MM.1S (cell line): ENCODE results near the gene CCDC91.

Source experiments
- DNase-seq: peaks from one replicate; pipeline ENCODE4 v3.0.0-alpha.2; 2015
- H2AFZ ChIP-seq: fragments of 300-600 bp; sonication (generic); 2 replicates; pipeline ENCODE4 v1.6.0; 2016; ENCODE audit warnings: antibody characterized with exemption, low read length
- H3F3A ChIP-seq: fragments of 300-600 bp; sonication (generic); 2 replicates; pipeline ENCODE4 v1.6.1; 2016; ENCODE audit warnings: mild to moderate bottlenecking, antibody characterized with exemption, low read length, moderate library complexity, mixed read lengths; ENCODE audit not compliant: insufficient read depth
- H3K27ac ChIP-seq: fragments of 300-600 bp; sonication (generic); 2 replicates; pipeline ENCODE4 v1.5.1; 2016; ENCODE audit warnings: mild to moderate bottlenecking, low read length
- H3K27me3 ChIP-seq: fragments of 300-600 bp; sonication (generic); replicated peaks from 2 replicates; pipeline ENCODE4 v1.6.0; 2016; ENCODE audit warnings: low read length; ENCODE audit not compliant: insufficient read depth
- H3K36me3 ChIP-seq: fragments of 300-600 bp; sonication (generic); replicated peaks from 2 replicates; pipeline ENCODE4 v1.6.1; 2016; ENCODE audit warnings: mild to moderate bottlenecking, low read length, mixed read lengths; ENCODE audit not compliant: insufficient read depth
- H3K4me1 ChIP-seq: fragments of 300-600 bp; sonication (generic); 2 replicates; pipeline ENCODE4 v1.6.1; 2016; ENCODE audit warnings: low read length, mixed read lengths
- H3K4me2 ChIP-seq: fragments of 300-600 bp; sonication (generic); 2 replicates; pipeline ENCODE4 v1.6.0; 2016; ENCODE audit warnings: low read depth, low read length
- H3K4me3 ChIP-seq: fragments of 300-600 bp; sonication (generic); 2 replicates; pipeline ENCODE4 v1.5.1; 2016; ENCODE audit warnings: low read length, mixed read lengths
- H3K79me2 ChIP-seq: fragments of 300-600 bp; sonication (generic); 2 replicates; pipeline ENCODE4 v1.6.1; 2016; ENCODE audit warnings: mixed run types, low read length, mixed read lengths
- H3K9ac ChIP-seq: fragments of 300-600 bp; sonication (generic); 2 replicates; pipeline ENCODE4 v1.6.1; 2016; ENCODE audit warnings: low read length, mixed read lengths
- H3K9me2 ChIP-seq: fragments of 300-600 bp; sonication (generic); replicated peaks from 2 replicates; pipeline ENCODE4 v1.6.1; 2016; ENCODE audit warnings: mild to moderate bottlenecking, low read length, mixed read lengths; ENCODE audit not compliant: insufficient read depth
- H3K9me3 ChIP-seq: fragments of 300-600 bp; sonication (generic); replicated peaks from 2 replicates; pipeline ENCODE4 v1.6.1; 2016; ENCODE audit warnings: mild to moderate bottlenecking, low read length, mixed read lengths; ENCODE audit not compliant: insufficient read depth
- H4K20me1 ChIP-seq: fragments of 300-600 bp; sonication (generic); 2 replicates; pipeline ENCODE4 v1.6.1; 2016; ENCODE audit warnings: mild to moderate bottlenecking, low read length, moderate library complexity, mixed read lengths; ENCODE audit not compliant: insufficient read depth
- CTCF ChIP-seq: fragments of 300-600 bp; sonication (generic); IDR thresholded peaks from 2 replicates; pipeline ENCODE4 v1.5.1; 2016; ENCODE audit warnings: antibody characterized with exemption, low read length, mixed read lengths
- EZH2 ChIP-seq: fragments of 300-600 bp; sonication (generic); optimal IDR thresholded peaks from 2 replicates; pipeline ENCODE3; 2017; ENCODE audit warnings: low read depth, mild to moderate bottlenecking, antibody characterized with exemption, low read length, mixed read lengths
- EZH2phosphoT487 ChIP-seq: fragments of 300-600 bp; sonication (generic); IDR thresholded peaks from 2 replicates; pipeline ENCODE4 v1.6.1; 2018; ENCODE audit warnings: antibody characterized with exemption, low read length

CCDC91 gene

GRCh38 chr12:28248555-28249145 is 58.4 kb downstream of the CCDC91 start:
- Histone ChIP-seq H3K79me2 (no peaks in the 10 kb centered on the region), H3K36me3 (no peaks in the 10 kb centered on the region), H3F3A (no peaks in the 10 kb centered on the region), H3K9ac (no peak overlapping the region), H4K20me1 (no peaks in the 10 kb centered on the region), H3K4me2 (no peak overlapping the region), H3K9me2 (no peaks in the 10 kb centered on the region), H3K27me3 (no peaks in the 10 kb centered on the region), H2AFZ (no peak overlapping the region), H3K4me3 (no peak overlapping the region), H3K4me1 (no peaks in the 10 kb centered on the region), H3K27ac (peak overlapping the region; percentile 8; the same call in 1 of the 2 replicates), H3K9me3 (no peaks in the 10 kb centered on the region)
- TF ChIP-seq EZH2phosphoT487, result no peak
- TF ChIP-seq CTCF, result no peak
- TF ChIP-seq EZH2, result no peak
- no peak for DNase-seq

DNA sequence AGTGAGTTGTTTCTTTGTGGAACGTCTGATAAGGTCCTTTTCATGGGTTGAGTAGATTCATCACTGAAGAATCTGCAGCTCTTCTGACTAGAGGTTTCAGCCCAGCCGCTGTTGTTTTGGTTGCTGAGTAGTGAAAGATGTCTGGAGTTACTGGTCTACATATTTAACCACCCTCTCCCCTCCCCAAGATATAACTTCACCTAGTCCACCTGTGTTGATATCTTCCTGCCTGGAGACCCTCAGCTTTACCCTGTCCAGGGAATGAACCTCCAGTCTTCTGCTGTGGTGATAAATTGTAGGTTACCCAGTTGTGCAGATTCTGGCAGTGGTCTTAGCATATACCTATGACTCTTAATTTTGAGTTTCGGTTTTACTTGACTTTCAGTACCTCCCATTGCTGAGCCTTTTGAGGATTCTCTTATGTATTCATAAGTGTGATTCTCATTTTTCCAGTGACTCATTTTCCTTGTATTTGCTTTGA is 62.9 kb downstream of the CCDC91 start:
- peak; percentile 68 for DNase-seq
- Histone ChIP-seq H3K27ac (peak overlapping the region; percentile 30; the same call in 1 of the 2 replicates), H2AFZ (peak overlapping the region; percentile 22; the same call in 1 of the 2 replicates)

GRCh38 chr12:28257411-28257810 is 67.2 kb downstream of the CCDC91 start:
- H3K4me2 ChIP-seq, result no peak overlapping the region
- H3K4me3 ChIP-seq, result no peak overlapping the region
- H3K27me3 ChIP-seq, result no peaks in the 10 kb centered on the region
- H3K9ac ChIP-seq, result no peak overlapping the region
- H3K36me3 ChIP-seq, result no peaks in the 10 kb centered on the region
- no peaks in the 10 kb centered on the region for H3K4me1 ChIP-seq
- no peaks in the 10 kb centered on the region for H3K79me2 ChIP-seq
- TF ChIP-seq EZH2 (no peak), EZH2phosphoT487 (no peak)
- no peak overlapping the region for H3K27ac ChIP-seq
- H3K9me3 ChIP-seq, result no peaks in the 10 kb centered on the region
- no peak overlapping the region for H2AFZ ChIP-seq
- DNase-seq, result no peak
- no peaks in the 10 kb centered on the region for H3F3A ChIP-seq
- no peaks in the 10 kb centered on the region for H3K9me2 ChIP-seq
- no peaks in the 10 kb centered on the region for H4K20me1 ChIP-seq

More for the DNA sequence above, 62.9 kb downstream of the CCDC91 start:
- H4K20me1 ChIP-seq, result no peaks in the 10 kb centered on the region
- H3F3A ChIP-seq, result no peaks in the 10 kb centered on the region
- no peaks in the 10 kb centered on the region for H3K36me3 ChIP-seq
- H3K27me3 ChIP-seq, result no peaks in the 10 kb centered on the region
- TF ChIP-seq EZH2 (no peak), EZH2phosphoT487 (no peak), CTCF (no peak)
- H3K9me3 ChIP-seq, result no peaks in the 10 kb centered on the region
- H3K4me2 ChIP-seq, result peak overlapping the region; percentile 36; the same call in 1 of the 2 replicates
- H3K79me2 ChIP-seq, result no peaks in the 10 kb centered on the region
- peak overlapping the region; percentile 35; the same call in 1 of the 2 replicates for H3K4me3 ChIP-seq
- no peak overlapping the region for H3K9ac ChIP-seq
- H3K4me1 ChIP-seq, result no peaks in the 10 kb centered on the region
- no peaks in the 10 kb centered on the region for H3K9me2 ChIP-seq

DNA sequence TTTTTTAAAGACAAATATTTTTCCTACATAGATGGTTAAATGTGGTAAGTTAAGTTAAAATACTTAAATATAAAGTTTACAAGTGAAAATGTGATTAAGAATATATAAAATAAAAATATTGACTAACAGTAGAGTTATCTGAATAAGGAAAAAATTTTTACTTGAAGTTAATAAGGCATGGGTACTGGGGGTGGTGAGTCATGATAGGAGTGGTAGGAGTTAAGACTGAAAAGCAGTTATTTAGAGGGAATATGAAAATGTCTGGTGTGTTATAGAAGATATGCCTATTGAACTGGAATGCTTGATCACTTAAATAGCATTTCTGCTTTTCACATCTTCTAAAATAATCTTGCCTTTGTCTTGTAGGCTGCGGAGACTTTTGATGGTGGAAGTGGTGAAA is 68.7 kb downstream of the CCDC91 start:
- Histone ChIP-seq H3K4me1 (no peaks in the 10 kb centered on the region), H3K4me3 (no peak overlapping the region), H2AFZ (no peak overlapping the region), H3F3A (no peaks in the 10 kb centered on the region), H3K27ac (no peak overlapping the region), H3K9ac (no peak overlapping the region), H3K36me3 (no peaks in the 10 kb centered on the region), H3K4me2 (no peak overlapping the region), H3K27me3 (no peaks in the 10 kb centered on the region), H4K20me1 (no peaks in the 10 kb centered on the region), H3K79me2 (no peaks in the 10 kb centered on the region), H3K9me2 (no peaks in the 10 kb centered on the region), H3K9me3 (no peaks in the 10 kb centered on the region)
- no peak for DNase-seq
- no peak for TF ChIP-seq EZH2
